ENCODE data around the gene NT5C1B. TPM values are rescaled to one million over a fixed set of nuclear protein-coding genes. Genes with fewer than 3 reads are reported as not detected.

Gene NT5C1B
- total RNA-seq, 1 experiment from 2014 or later, result not detected

- POLR2A ChIA-PET (ENCODE audit: unreplicated experiment), result no interaction called here
- H3K79me2 ChIP-seq (ENCODE audit: low read depth), result no peaks in the 10 kb centered on the region
- H3K9me3 ChIP-seq (ENCODE audit: insufficient read depth, low read depth), result no peaks in the 10 kb centered on the region
- H3K4me3 ChIP-seq, result no peak overlapping the region
- H4K20me1 ChIP-seq (ENCODE audit: insufficient read depth), result no peaks in the 10 kb centered on the region
- no peaks in the 10 kb centered on the region for H3F3A ChIP-seq (ENCODE audit: insufficient read depth, low read depth)
- no TSS peak for BruUV-seq (replicated peaks)
- no peaks in the 10 kb centered on the region for H3K9me2 ChIP-seq (ENCODE audit: insufficient read depth)
- H3K4me1 ChIP-seq (replicated peaks; ENCODE audit: insufficient read depth), result 0 out of 2 replicates have a peak, but pooled peaks cover 12% of the 10 kb centered on the region
- no peak for DNase-seq
- H3K36me3 ChIP-seq (ENCODE audit: low read depth), result no peaks in the 10 kb centered on the region
- H3K27me3 ChIP-seq (ENCODE audit: insufficient read depth, low read depth), result no peaks in the 10 kb centered on the region
- intact Hi-C loops (cut with micrococcal nuclease; ENCODE audit: unreplicated experiment), result loop anchor here (1.0 to 10.0 kb wide), 7 partner anchors 133 to 1575 kb away; no protein-coding TSS in a partner anchor
- CTCF ChIA-PET, result interaction anchor here (0.7 to 0.9 kb wide), 2 partner anchors 304 to 1100 kb away, joined by 3 read pairs; no protein-coding TSS in a partner anchor
- no peak overlapping the region for H3K27ac ChIP-seq
- no peak overlapping the region for H2AFZ ChIP-seq
- TF ChIP-seq EZH2 (IDR thresholded peaks at IDR 0.05; ENCODE audit: low read depth), result no peak
- no peak for TF ChIP-seq CTCF (conservative IDR thresholded peaks at IDR 0.05)
- no peak overlapping the region for H3K4me2 ChIP-seq
These were observed 69.4 kb downstream of the NT5C1B start for GRCh38 chr2:18519914-18520450.

GRCh38 chr2:18518116-18519111 lies 71.0 kb downstream of the NT5C1B start:
- ChIA-PET POLR2A (ENCODE audit: unreplicated experiment) (interaction anchor here (0.5 kb wide), 1 partner anchor 857 kb away, joined by 14 read pairs; no protein-coding TSS in a partner anchor), CTCF (interaction anchor here (0.6 kb wide), 1 partner anchor 98 kb away, joined by 12 read pairs; no protein-coding TSS in a partner anchor)
- H3K4me2 ChIP-seq, result no peak overlapping the region

More at GRCh38 chr2:18518116-18519111, 71.0 kb downstream of the NT5C1B start:
- Histone ChIP-seq H3K79me2 (ENCODE audit: low read depth) (no peaks in the 10 kb centered on the region), H3K27me3 (ENCODE audit: insufficient read depth, low read depth) (no peaks in the 10 kb centered on the region), H3K9me2 (ENCODE audit: insufficient read depth) (no peaks in the 10 kb centered on the region), H3F3A (ENCODE audit: insufficient read depth, low read depth) (no peaks in the 10 kb centered on the region), H2AFZ (no peak overlapping the region), H3K27ac (no peak overlapping the region), H3K36me3 (ENCODE audit: low read depth) (no peaks in the 10 kb centered on the region), H3K9me3 (ENCODE audit: insufficient read depth, low read depth) (no peaks in the 10 kb centered on the region), H3K4me1 (replicated peaks; ENCODE audit: insufficient read depth) (0 out of 2 replicates have a peak, but pooled peaks cover 12% of the 10 kb centered on the region), H3K4me3 (no peak overlapping the region), H4K20me1 (ENCODE audit: insufficient read depth) (no peaks in the 10 kb centered on the region)
- no TSS peak for BruUV-seq (replicated peaks)
- peak in 1 of 2 experiments; percentile 42 for DNase-seq
- TF ChIP-seq EZH2 (IDR thresholded peaks at IDR 0.05; ENCODE audit: low read depth) (no peak), CTCF (conservative IDR thresholded peaks at IDR 0.05) (no peak)
- intact Hi-C loops (cut with micrococcal nuclease; ENCODE audit: unreplicated experiment), result no loop called here

All from PC-9 (cell line).